GM12878 (cell line): ENCODE results near the gene NAALADL2. TPM values are rescaled to one million over a fixed set of nuclear protein-coding genes. Genes with fewer than 3 reads are reported as not detected.

Experiments used
- ATAC-seq: fragments of 200-7000 bp; cut with Tn5 transposase; 3 replicates; pipeline ENCODE4 v1.9.1; 2020; ENCODE audit warnings: mild to moderate bottlenecking, moderate library complexity
- BruUV-seq: library from RNA; stranded (reverse); fragments of 400-500 nt; replicated peaks from 2 replicates; lab custom pipeline; 2021; lab: Mats Ljungman, UMichigan
- CTCF ChIA-PET: fragments of 300-600 bp; sonication (Branson Sonifier 250); formaldehyde crosslinking; extraction: SDS; loops from one replicate; lab custom pipeline; 2021; ENCODE audit warnings: inconsistent platforms; lab: Yijun Ruan, JAX
- POLR2A ChIA-PET: fragments of 350-600 bp; formaldehyde crosslinking; extraction: SDS; loops from one replicate; lab custom pipeline; 2021; ENCODE audit warnings: inconsistent platforms; lab: Charles Lee
- RAD21 ChIA-PET: fragments of 300-600 bp; sonication (Branson Sonifier 250); formaldehyde crosslinking; loops from one replicate; lab custom pipeline; 2023; ENCODE audit warnings: antibody characterized with exemption; ENCODE audit not compliant: unreplicated experiment; lab: Charles Lee
- SMC1A ChIA-PET: fragments of 300-600 bp; sonication (Branson Sonifier 250); formaldehyde crosslinking; loops from one replicate; lab custom pipeline; 2023; ENCODE audit not compliant: unreplicated experiment, uncharacterized antibody; lab: Charles Lee
- DNase-seq: peaks from one replicate; pipeline ENCODE4 v3.0.0-alpha.2; 2011; ENCODE audit warnings: low read depth, low spot score
- FAIRE-seq: peaks from 3 replicates; lab custom pipeline; 2011; peaks lifted over from hg19 to GRCh38; lab: Jason Lieb, UNC
- H2AFZ ChIP-seq: 2 replicates; pipeline ENCODE4 v1.6.0; 2011; ENCODE audit warnings: low read depth, low read length, control low read depth; ENCODE audit not compliant: control insufficient read depth
- H3K27ac ChIP-seq: 2 replicates; pipeline ENCODE4 v1.5.1; 2011; ENCODE audit warnings: control low read depth; ENCODE audit not compliant: control insufficient read depth, insufficient read depth
- H3K27me3 ChIP-seq, 2 experiments: replicated peaks in 1 of 2; 2 replicates each; pipeline versions ENCODE4 v1.6.0 to v1.6.1; 2011; ENCODE audit warnings: low read length in 1 of 2; ENCODE audit not compliant: control insufficient read depth in 2 of 2, insufficient read depth in 2 of 2
- H3K36me3 ChIP-seq, 2 experiments: 2 replicates each; pipeline ENCODE4 v1.5.1; 2011; ENCODE audit warnings: low read length in 1 of 2; ENCODE audit not compliant: control insufficient read depth in 2 of 2, insufficient read depth in 2 of 2
- H3K4me1 ChIP-seq: 2 replicates; pipeline ENCODE4 v1.6.1; 2011; ENCODE audit warnings: mild to moderate bottlenecking, low read length, moderate library complexity, mixed read lengths; ENCODE audit not compliant: control insufficient read depth, insufficient read depth
- H3K4me2 ChIP-seq: 2 replicates; pipeline ENCODE4 v1.6.0; 2011; ENCODE audit warnings: control low read depth; ENCODE audit not compliant: control insufficient read depth, insufficient read depth
- H3K4me3 ChIP-seq: fragments of 200-600 bp; sonication (generic); 2 replicates; pipeline ENCODE4 v1.5.1; 2016
- H3K79me2 ChIP-seq: 2 replicates; pipeline ENCODE4 v1.6.0; 2011; ENCODE audit warnings: low read length; ENCODE audit not compliant: control insufficient read depth, insufficient read depth
- H3K9ac ChIP-seq: 2 replicates; pipeline ENCODE4 v1.8.0; 2011; ENCODE audit warnings: low read length, control low read depth, mixed read lengths; ENCODE audit not compliant: control insufficient read depth, insufficient read depth
- H3K9me3 ChIP-seq: replicated peaks from 3 replicates; pipeline ENCODE4 v1.5.1; 2011; ENCODE audit warnings: mild to moderate bottlenecking, low read length; ENCODE audit not compliant: control insufficient read depth, insufficient read depth
- H4K20me1 ChIP-seq: 2 replicates; pipeline ENCODE4 v1.6.0; 2011; ENCODE audit not compliant: control insufficient read depth, insufficient read depth
- ATF7 ChIP-seq: fragments of 450-650 bp; IDR thresholded peaks from 2 replicates; pipeline ENCODE4 v1.6.1; 2016; ENCODE audit warnings: low read depth, mild to moderate bottlenecking
- CHD2 ChIP-seq: IDR thresholded peaks from 2 replicates; pipeline ENCODE4 v1.6.1; 2011; ENCODE audit warnings: low read depth, low read length, improper control_type of control experiment, borderline replicate concordance
- FOXK2 ChIP-seq: fragments of 450-650 bp; IDR thresholded peaks from 2 replicates; pipeline ENCODE4 v1.6.1; 2017; ENCODE audit warnings: mild to moderate bottlenecking, moderate library complexity
- GABPA ChIP-seq: IDR thresholded peaks from 2 replicates; pipeline ENCODE4 v1.6.1; 2014; ENCODE audit warnings: antibody characterized with exemption, low read depth, mild to moderate bottlenecking, inconsistent platforms
- MAX ChIP-seq: IDR thresholded peaks from 2 replicates; pipeline ENCODE4 v1.6.1; 2012; ENCODE audit warnings: low read depth, low read length, improper control_type of control experiment
- PAX5 ChIP-seq: IDR thresholded peaks from 2 replicates; pipeline ENCODE4 v1.6.1; 2011; ENCODE audit warnings: low read depth, low read length, borderline replicate concordance
- POU2F2 ChIP-seq: IDR thresholded peaks from 3 replicates; pipeline ENCODE4 v1.6.1; 2011; ENCODE audit warnings: low read depth, mild to moderate bottlenecking, low read length, borderline replicate concordance
- RB1 ChIP-seq: fragments of 450-650 bp; formaldehyde crosslinking; IDR thresholded peaks from 2 replicates; pipeline ENCODE4 v1.6.1; 2017; ENCODE audit warnings: mild to moderate bottlenecking, borderline replicate concordance
- RELA ChIP-seq: fragments of 450-650 bp; IDR thresholded peaks from 2 replicates; pipeline ENCODE4 v1.8.0; 2014; ENCODE audit warnings: borderline replicate concordance; ENCODE audit not compliant: partially characterized antibody
- TBL1XR1 ChIP-seq: IDR thresholded peaks from 2 replicates; pipeline ENCODE4 v1.6.1; 2012; ENCODE audit warnings: low read depth, low read length, improper control_type of control experiment
- USF2 ChIP-seq: IDR thresholded peaks from 2 replicates; pipeline ENCODE4 v1.6.1; 2011; ENCODE audit warnings: low read depth, low read length, improper control_type of control experiment, borderline replicate concordance
- WGBS: methylation state at CpG from one replicate; pipeline ENCODE4 v1.1.6; 2016; ENCODE audit warnings: low lambda C conversion rate; ENCODE audit not compliant: insufficient replicate concordance, insufficient coverage; ENCODE audit errors: missing lambda C conversion rate; 5-methylcytosine and 5-hydroxymethylcytosine counted together
- in situ Hi-C: fragments of 300-500 bp; cut with MboI; formaldehyde crosslinking; loops from 9 replicates; pipeline ENCODE4 v1.14.3; 2018; ENCODE audit warnings: mixed read lengths
- intact Hi-C: fragments of 100-400 bp; cut with micrococcal nuclease; formaldehyde crosslinking; loops from one replicate; pipeline ENCODE4 v1.14.2; 2022; ENCODE audit not compliant: unreplicated experiment
- polyA plus RNA-seq, 11 experiments: library from polyadenylated mRNA; depleted of rRNA in 4 of 11; unstranded in 6 of 11; stranded (reverse) in 5 of 11; fragments of >200 nt; fragmentation: Nextera tagmentation in 4 of 11; fragmentation: Illumina TruSeq in 1 of 11; extraction: Ambion mirVana in 4 of 11; extraction: Trizol in 1 of 11; gene quantifications; 1 replicate in 1 of 11; 2 replicates in 10 of 11; pipeline versions ENCODE4 v1.2.1 to v1.2.3, GENCODE V29; 2011 to 2016; ENCODE audit warnings: inconsistent platforms in 2 of 11, missing spikeins in 2 of 11, low read depth in 1 of 11
- total RNA-seq, 4 experiments: library from RNA; depleted of rRNA in 3 of 4; stranded (reverse); fragments of >200 nt in 3 of 4; fragmentation: Illumina TruSeq in 1 of 4; extraction: Trizol in 1 of 4; gene quantifications; 2 replicates each; pipeline versions ENCODE4 v1.2.1 to v1.2.3, GENCODE V29; 2013 to 2021

NAALADL2 gene
- total and polyA plus RNA-seq, 10 of the 15 experiments (the other 5 are each of a cell fraction or from before 2014, with no cell fraction given): 0.06 to 10.8 (median 0.46) TPM

GRCh38 chr3:175015056-175015635 is 156.0 kb downstream of the NAALADL2 start:
- no peak overlapping the region for H3K9ac ChIP-seq
- no peak overlapping the region for H2AFZ ChIP-seq
- no peak for FAIRE-seq
- no TSS peak for BruUV-seq
- H3K27me3 ChIP-seq: no peaks in the 10 kb centered on the region
- in situ Hi-C loops: no loop called here
- H3K4me2 ChIP-seq: no peak overlapping the region
- CTCF ChIA-PET: no interaction called here
- SMC1A ChIA-PET: no interaction called here
- H3K27ac ChIP-seq: no peak overlapping the region
- H3K9me3 ChIP-seq: no peaks in the 10 kb centered on the region
- no peaks in the 10 kb centered on the region for H3K4me1 ChIP-seq
- no peak overlapping the region for H3K4me3 ChIP-seq
- no peak for TF ChIP-seq MAX
- no peak for TF ChIP-seq POU2F2
- no peak for TF ChIP-seq GABPA
- no peak for TF ChIP-seq TBL1XR1
- TF ChIP-seq FOXK2: no peak
- no peak for TF ChIP-seq RELA
- TF ChIP-seq RB1: no peak
- no peak for TF ChIP-seq USF2
- TF ChIP-seq ATF7: no peak
- TF ChIP-seq CHD2: no peak
- no peak for TF ChIP-seq PAX5
- RAD21 ChIA-PET: no interaction called here
- no peaks in the 10 kb centered on the region for H4K20me1 ChIP-seq
- 24% methylated on average over 6 of the region's 6 CpGs for WGBS
- ATAC-seq: no peak
- POLR2A ChIA-PET: interaction anchor here (0.9 kb wide), 1 partner anchor 50 kb away, joined by 3 read pairs; no protein-coding TSS in a partner anchor
- intact Hi-C loops: no loop called here
- DNase-seq: no peak
- no peaks in the 10 kb centered on the region for H3K36me3 ChIP-seq
- no peaks in the 10 kb centered on the region for H3K79me2 ChIP-seq
